Neural cell (in vitro differentiated cells): ENCODE results near the gene NPDC1.

Experiments
- CTCF ChIP-seq: fragments of 450-650 bp; IDR thresholded peaks from 2 replicates; pipeline ENCODE4 v1.5.1; 2014; ENCODE audit warnings: antibody characterized with exemption, mild to moderate bottlenecking, moderate library complexity; ENCODE audit not compliant: poor library complexity, severe bottlenecking
- EP300 ChIP-seq: fragments of 450-650 bp; conservative IDR thresholded peaks from 2 replicates; pipeline ENCODE4 v1.6.1; 2014; ENCODE audit warnings: antibody characterized with exemption, mild to moderate bottlenecking, moderate library complexity; ENCODE audit not compliant: poor library complexity, severe bottlenecking
- EZH2 ChIP-seq: fragments of 200-600, 300-800 bp; shearing (Covaris generic), sonication (generic); IDR thresholded peaks from 2 replicates; pipeline ENCODE4 v1.6.1; 2014; ENCODE audit warnings: antibody characterized with exemption, low read length, borderline replicate concordance, mild to moderate bottlenecking; ENCODE audit not compliant: insufficient read depth, poor library complexity, severe bottlenecking
- POLR2AphosphoS5 ChIP-seq: IDR thresholded peaks from 2 replicates; pipeline ENCODE4 v1.6.1; 2012
- REST ChIP-seq: IDR thresholded peaks from 2 replicates; pipeline ENCODE4 v1.6.1; 2012; ENCODE audit warnings: borderline replicate concordance

- TF ChIP-seq POLR2AphosphoS5: no peak
- TF ChIP-seq CTCF: no peak
- no peak for TF ChIP-seq EP300
- no peak for TF ChIP-seq REST
- TF ChIP-seq EZH2: no peak
These were observed 10.0 kb downstream of the NPDC1 start for GRCh38 chr9:137035937-137036336.
